DND-41 (cell line): Measurements from ENCODE around the gene HIGD1C.

Experiments
- ATAC-seq: fragments of 200-7000 bp; cut with Tn5 transposase; 3 replicates; pipeline ENCODE4 v1.9.1; 2021; ENCODE audit warnings: low read depth; ENCODE audit not compliant: insufficient read depth
- DNase-seq: peaks from one replicate; pipeline ENCODE4 v3.0.0-alpha.2; 2020
- H2AFZ ChIP-seq: 2 replicates; pipeline ENCODE4 v1.6.0; 2012; ENCODE audit warnings: low read depth, low read length
- H3K27ac ChIP-seq: 2 replicates; pipeline ENCODE4 v1.5.1; 2012; ENCODE audit warnings: low read length, inconsistent platforms
- H3K27me3 ChIP-seq: fragments of 200-600 bp; sonication (generic); 2 replicates; pipeline ENCODE4 v1.6.0; 2012; ENCODE audit warnings: low read length, mild to moderate bottlenecking, inconsistent platforms; ENCODE audit not compliant: insufficient read depth, poor library complexity
- H3K36me3 ChIP-seq: 2 replicates; pipeline ENCODE4 v1.5.1; 2012; ENCODE audit warnings: low read length, inconsistent platforms; ENCODE audit not compliant: insufficient read depth
- H3K4me1 ChIP-seq: 2 replicates; pipeline ENCODE4 v1.5.1; 2012; ENCODE audit warnings: mild to moderate bottlenecking, low read length; ENCODE audit not compliant: insufficient read depth
- H3K4me2 ChIP-seq: 2 replicates; pipeline ENCODE4 v1.6.0; 2012; ENCODE audit warnings: mild to moderate bottlenecking, moderate library complexity, low read length, inconsistent platforms; ENCODE audit not compliant: insufficient read depth
- H3K4me3 ChIP-seq, 2 experiments: fragments of 200-600 bp in 1 of 2; shearing (Covaris generic) in 1 of 2; 2 replicates each; pipeline ENCODE4 v1.5.1; 2012 to 2016; ENCODE audit warnings: inconsistent platforms in 2 of 2, low read length in 2 of 2, mild to moderate bottlenecking in 2 of 2, low read depth in 1 of 2, moderate library complexity in 1 of 2
- H3K79me2 ChIP-seq: 2 replicates; pipeline ENCODE4 v1.6.0; 2012; ENCODE audit warnings: low read length, inconsistent platforms; ENCODE audit not compliant: insufficient read depth
- H3K9ac ChIP-seq: 2 replicates; pipeline ENCODE4 v1.6.0; 2012; ENCODE audit warnings: low read depth, mild to moderate bottlenecking, inconsistent platforms, low read length, moderate library complexity
- H3K9me3 ChIP-seq: 2 replicates; pipeline ENCODE4 v1.5.1; 2012; ENCODE audit warnings: low read length, moderate library complexity, mild to moderate bottlenecking, inconsistent platforms; ENCODE audit not compliant: insufficient read depth, severe bottlenecking
- H4K20me1 ChIP-seq: 2 replicates; pipeline ENCODE4 v1.6.0; 2012; ENCODE audit warnings: low read length; ENCODE audit not compliant: insufficient read depth
- EZH2 ChIP-seq: IDR thresholded peaks from 3 replicates; pipeline ENCODE4 v1.6.1; 2012; ENCODE audit warnings: borderline replicate concordance, low read depth, mild to moderate bottlenecking, moderate library complexity, low read length, inconsistent platforms; ENCODE audit not compliant: severe bottlenecking
- TF ChIP-seq, protein P1 (sequence below): IDR thresholded peaks from 2 replicates; pipeline ENCODE4 v1.5.1; 2012; ENCODE audit warnings: borderline replicate concordance, low read length, moderate library complexity, mild to moderate bottlenecking; ENCODE audit not compliant: poor library complexity, severe bottlenecking; ENCODE audit errors: extremely low read depth

Gene HIGD1C

DNA sequence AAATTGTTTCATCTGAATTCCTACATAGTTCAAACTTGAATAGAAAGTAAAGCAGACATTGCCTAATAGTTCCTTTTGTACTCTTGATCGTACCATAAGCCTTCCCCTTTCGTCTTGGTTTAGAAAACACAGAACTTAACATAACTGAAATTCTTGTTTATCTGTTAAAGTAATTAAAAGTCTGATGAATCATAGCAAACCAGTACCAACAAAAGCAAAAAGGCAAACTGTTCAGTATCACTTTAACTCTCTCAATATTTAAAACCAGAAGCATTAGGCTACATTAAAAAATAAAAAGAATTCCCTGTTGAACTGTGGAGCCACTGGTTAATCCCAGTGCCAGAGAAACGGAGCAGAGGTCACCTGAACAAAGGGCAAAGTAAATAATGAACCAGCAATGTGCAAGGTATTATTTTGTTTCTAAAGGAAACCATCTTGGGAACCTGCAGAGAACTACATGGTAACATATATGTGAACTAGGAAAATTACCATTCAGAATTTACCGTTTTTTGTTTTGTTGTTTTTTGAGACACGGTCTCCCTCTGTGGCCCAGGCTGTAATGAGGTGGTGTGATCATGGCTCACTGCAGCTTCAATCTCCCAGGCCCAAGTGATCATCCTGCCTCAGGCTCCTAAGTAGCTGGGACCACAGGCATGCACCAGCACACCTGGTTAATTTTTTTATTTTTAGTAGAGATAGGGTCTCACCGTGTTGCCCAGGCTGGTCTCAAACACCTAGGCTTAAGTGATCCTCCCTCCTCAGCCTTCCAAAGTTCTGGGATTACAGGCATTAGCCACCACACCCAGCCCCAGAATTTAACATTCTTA lies 17.1 kb upstream of the HIGD1C start:
- no peak overlapping the region for H2AFZ ChIP-seq
- no peaks in the 10 kb centered on the region for H4K20me1 ChIP-seq
- H3K9ac ChIP-seq: no peak overlapping the region
- peaks cover 7% of the 10 kb centered on the region; the same call in 1 of the 2 replicates for H3K4me1 ChIP-seq
- H3K4me2 ChIP-seq: no peak overlapping the region
- H3K27ac ChIP-seq: no peak overlapping the region
- no peaks in the 10 kb centered on the region for H3K27me3 ChIP-seq
- peaks cover 6% of the 10 kb centered on the region; the same call in 1 of the 2 replicates for H3K36me3 ChIP-seq
- ATAC-seq (no peak), DNase-seq (no peak)
- TF ChIP-seq EZH2: no peak
- TF ChIP-seq, protein P1, sequence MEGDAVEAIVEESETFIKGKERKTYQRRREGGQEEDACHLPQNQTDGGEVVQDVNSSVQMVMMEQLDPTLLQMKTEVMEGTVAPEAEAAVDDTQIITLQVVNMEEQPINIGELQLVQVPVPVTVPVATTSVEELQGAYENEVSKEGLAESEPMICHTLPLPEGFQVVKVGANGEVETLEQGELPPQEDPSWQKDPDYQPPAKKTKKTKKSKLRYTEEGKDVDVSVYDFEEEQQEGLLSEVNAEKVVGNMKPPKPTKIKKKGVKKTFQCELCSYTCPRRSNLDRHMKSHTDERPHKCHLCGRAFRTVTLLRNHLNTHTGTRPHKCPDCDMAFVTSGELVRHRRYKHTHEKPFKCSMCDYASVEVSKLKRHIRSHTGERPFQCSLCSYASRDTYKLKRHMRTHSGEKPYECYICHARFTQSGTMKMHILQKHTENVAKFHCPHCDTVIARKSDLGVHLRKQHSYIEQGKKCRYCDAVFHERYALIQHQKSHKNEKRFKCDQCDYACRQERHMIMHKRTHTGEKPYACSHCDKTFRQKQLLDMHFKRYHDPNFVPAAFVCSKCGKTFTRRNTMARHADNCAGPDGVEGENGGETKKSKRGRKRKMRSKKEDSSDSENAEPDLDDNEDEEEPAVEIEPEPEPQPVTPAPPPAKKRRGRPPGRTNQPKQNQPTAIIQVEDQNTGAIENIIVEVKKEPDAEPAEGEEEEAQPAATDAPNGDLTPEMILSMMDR: no peak
- H3K9me3 ChIP-seq: peaks cover 22% of the 10 kb centered on the region
- no peaks in the 10 kb centered on the region for H3K79me2 ChIP-seq
- H3K4me3 ChIP-seq: no peak overlapping the region

DNA sequence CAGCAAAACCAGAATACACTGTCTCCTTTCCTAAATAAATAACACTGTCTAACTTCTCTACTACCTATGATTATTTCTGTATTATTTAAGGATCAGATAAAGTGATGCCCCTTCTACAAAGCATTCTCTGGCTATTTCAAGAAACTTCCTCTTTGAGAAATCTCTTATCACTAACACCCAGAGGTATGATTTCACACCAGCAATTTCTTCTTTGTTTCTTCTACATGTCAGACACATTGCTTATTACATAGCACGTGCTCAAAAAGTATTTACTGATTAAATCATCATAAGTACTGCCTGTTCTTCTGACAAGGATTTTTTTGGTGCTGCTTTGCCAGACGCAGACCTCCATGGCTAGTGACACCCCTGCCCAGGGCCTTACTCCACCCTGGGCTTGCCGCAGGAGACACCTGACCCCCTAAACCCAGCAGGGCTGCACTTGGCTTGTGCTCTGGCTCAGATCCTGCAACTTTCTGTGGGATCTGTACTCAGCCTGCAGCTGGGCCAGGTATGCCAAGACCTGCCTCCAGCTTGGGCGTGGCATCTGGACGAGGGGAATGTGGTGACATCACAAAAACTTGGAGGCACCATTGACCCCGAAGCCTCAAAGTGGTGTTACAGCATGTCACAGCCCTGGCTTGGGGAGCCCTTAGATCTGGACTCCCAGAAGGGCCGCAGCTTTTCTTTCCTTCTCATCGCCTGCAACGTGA lies 15.4 kb upstream of the HIGD1C start:
- no peak overlapping the region for H3K9ac ChIP-seq
- H3K27ac ChIP-seq: no peak overlapping the region
- no peaks in the 10 kb centered on the region for H3K27me3 ChIP-seq

DNA sequence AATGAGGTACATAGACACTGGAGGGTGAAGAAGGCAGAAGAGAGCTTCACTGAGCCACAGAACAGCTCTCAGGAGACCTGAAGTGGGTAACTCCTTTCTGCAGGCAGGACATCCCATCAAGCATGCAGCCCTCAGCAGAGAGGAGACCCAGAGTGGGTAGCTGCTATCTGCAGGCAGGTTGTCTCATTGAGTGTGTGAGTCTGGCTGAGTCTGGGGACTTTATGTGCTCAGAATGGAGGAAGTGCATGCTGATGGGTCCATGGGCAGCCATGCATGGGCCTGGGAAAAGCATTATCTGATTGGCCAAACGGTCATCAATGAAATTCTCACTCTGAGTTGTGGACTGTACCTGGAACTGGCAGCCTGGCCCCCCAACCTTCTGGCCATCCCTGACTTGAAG lies 14.7 kb upstream of the HIGD1C start:
- TF ChIP-seq, protein P1: no peak
- no peak for TF ChIP-seq EZH2

More for the DNA sequence above, 15.4 kb upstream of the HIGD1C start:
- Histone ChIP-seq H3K36me3 (peaks cover 6% of the 10 kb centered on the region; the same call in 1 of the 2 replicates), H3K4me1 (peaks cover 7% of the 10 kb centered on the region; the same call in 1 of the 2 replicates), H4K20me1 (no peaks in the 10 kb centered on the region), H3K79me2 (no peaks in the 10 kb centered on the region), H2AFZ (no peak overlapping the region), H3K4me2 (no peak overlapping the region), H3K4me3 (no peak overlapping the region), H3K9me3 (peaks cover 22% of the 10 kb centered on the region)
- ATAC-seq (no peak), DNase-seq (no peak)
- TF ChIP-seq, protein P1: no peak
- no peak for TF ChIP-seq EZH2

More for the DNA sequence above, 14.7 kb upstream of the HIGD1C start:
- DNase-seq (no peak), ATAC-seq (no peak)
- Histone ChIP-seq H3K79me2 (no peaks in the 10 kb centered on the region), H3K36me3 (peaks cover 6% of the 10 kb centered on the region; the same call in 1 of the 2 replicates), H3K9ac (no peak overlapping the region), H3K4me3 (no peak overlapping the region), H3K27me3 (no peaks in the 10 kb centered on the region), H4K20me1 (no peaks in the 10 kb centered on the region), H2AFZ (no peak overlapping the region), H3K9me3 (peaks cover 22% of the 10 kb centered on the region), H3K27ac (no peak overlapping the region), H3K4me1 (peaks cover 7% of the 10 kb centered on the region; the same call in 1 of the 2 replicates), H3K4me2 (no peak overlapping the region)
